ENCODE results near the gene DAAM1. TPM values are rescaled to one million over a fixed set of nuclear protein-coding genes. Genes with fewer than 3 reads are reported as not detected.

The DAAM1 gene
- total and polyA plus RNA-seq, 2 donors (not counting 1 experiment from before 2014, with no cell fraction given): 11.2 to 34.3 TPM

GRCh38 chr14:59199205-59199604 lies 10.7 kb downstream of the DAAM1 start:
- H3K27me3 ChIP-seq (replicated peaks in 1 of 4; ENCODE audit: control extremely low read depth in 1 of 4, control insufficient read depth in 3 of 4, insufficient read depth in 4 of 4, low read length in 3 of 4): no peaks in the 10 kb centered on the region
- no peaks in the 10 kb centered on the region for H3K36me3 ChIP-seq (replicated peaks in 1 of 2; ENCODE audit: control extremely low read depth in 1 of 2, control insufficient read depth in 1 of 2, extremely low read depth in 1 of 2, insufficient read depth in 2 of 2, low read length in 1 of 2)
- Mint-ChIP-seq H3K4me3 (no peak overlapping the region), H3K27me3 (no peaks in the 10 kb centered on the region), H3K27ac (no peak overlapping the region), H3K9me3 (ENCODE audit: insufficient read depth) (no peaks in the 10 kb centered on the region), H3K4me1 (peaks cover 7% of the 10 kb centered on the region)
- H3K4me1 ChIP-seq (ENCODE audit: control insufficient read depth in 2 of 2, insufficient read depth in 2 of 2, low read length in 2 of 2): no peaks in the 10 kb centered on the region
- CTCF ChIA-PET: no interaction called here
- no peak overlapping the region for H3K4me3 ChIP-seq (ENCODE audit: control extremely low read depth in 1 of 5, extremely low read depth in 1 of 5, insufficient read depth in 1 of 5, low read depth in 2 of 5, low read length in 4 of 5)
- TF ChIP-seq EZH2 (IDR thresholded peaks at IDR 0.05; ENCODE audit: borderline replicate concordance, insufficient read depth, low read depth, low read length, poor library complexity, severe bottlenecking): no peak
- TF ChIP-seq, protein P1, sequence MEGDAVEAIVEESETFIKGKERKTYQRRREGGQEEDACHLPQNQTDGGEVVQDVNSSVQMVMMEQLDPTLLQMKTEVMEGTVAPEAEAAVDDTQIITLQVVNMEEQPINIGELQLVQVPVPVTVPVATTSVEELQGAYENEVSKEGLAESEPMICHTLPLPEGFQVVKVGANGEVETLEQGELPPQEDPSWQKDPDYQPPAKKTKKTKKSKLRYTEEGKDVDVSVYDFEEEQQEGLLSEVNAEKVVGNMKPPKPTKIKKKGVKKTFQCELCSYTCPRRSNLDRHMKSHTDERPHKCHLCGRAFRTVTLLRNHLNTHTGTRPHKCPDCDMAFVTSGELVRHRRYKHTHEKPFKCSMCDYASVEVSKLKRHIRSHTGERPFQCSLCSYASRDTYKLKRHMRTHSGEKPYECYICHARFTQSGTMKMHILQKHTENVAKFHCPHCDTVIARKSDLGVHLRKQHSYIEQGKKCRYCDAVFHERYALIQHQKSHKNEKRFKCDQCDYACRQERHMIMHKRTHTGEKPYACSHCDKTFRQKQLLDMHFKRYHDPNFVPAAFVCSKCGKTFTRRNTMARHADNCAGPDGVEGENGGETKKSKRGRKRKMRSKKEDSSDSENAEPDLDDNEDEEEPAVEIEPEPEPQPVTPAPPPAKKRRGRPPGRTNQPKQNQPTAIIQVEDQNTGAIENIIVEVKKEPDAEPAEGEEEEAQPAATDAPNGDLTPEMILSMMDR (IDR thresholded peaks at IDR 0.05): no peak
- POLR2A ChIA-PET: no interaction called here
- H3K4me2 ChIP-seq (replicated peaks; ENCODE audit: low read depth, low read length, poor library complexity, severe bottlenecking): no peak overlapping the region
- no peak overlapping the region for H3K27ac ChIP-seq (ENCODE audit: low read length in 2 of 2)
- H4K20me1 ChIP-seq (ENCODE audit: control insufficient read depth, insufficient read depth, low read length, poor library complexity, severe bottlenecking): peaks cover 13% of the 10 kb centered on the region
- DNase-seq: no peak
- peaks cover 87% of the 10 kb centered on the region for H3K79me2 ChIP-seq (ENCODE audit: control insufficient read depth, insufficient read depth, low read length)
- intact Hi-C loops (cut with micrococcal nuclease): no loop called here
- no peak overlapping the region for H3K9ac ChIP-seq (ENCODE audit: low read length)
- H3K9me3 ChIP-seq (ENCODE audit: control extremely low read depth in 1 of 3, control insufficient read depth in 2 of 3, insufficient read depth in 1 of 3, low read length in 2 of 3): no peaks in the 10 kb centered on the region
- ATAC-seq (ENCODE audit: low read depth): no peak
- 100% methylated on average over 4 of the region's 5 CpGs for WGBS (ENCODE audit: insufficient coverage)
- H2AFZ ChIP-seq (ENCODE audit: insufficient read depth, low read depth, low read length, poor library complexity, severe bottlenecking): no peak overlapping the region

DNA sequence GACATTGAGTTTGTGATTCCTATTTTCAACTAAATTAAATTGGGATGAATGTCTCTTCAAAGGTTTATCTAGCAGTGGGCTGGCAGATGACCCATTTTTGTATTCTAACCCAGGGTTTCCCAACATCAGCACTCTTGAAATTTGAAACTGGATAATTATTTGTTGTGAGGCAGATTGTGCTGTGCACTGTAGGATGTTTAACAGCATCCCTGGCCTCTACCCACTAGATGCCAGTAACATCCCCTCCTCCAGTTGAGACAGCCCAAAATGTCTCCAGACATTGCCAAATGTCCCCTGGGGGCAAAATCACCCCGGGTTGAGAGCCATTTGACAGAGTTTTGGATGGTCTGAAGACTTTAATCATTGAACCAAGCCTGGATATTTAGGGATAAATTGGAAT lies 11.1 kb downstream of the DAAM1 start:
- H3K9me3 ChIP-seq (ENCODE audit: control extremely low read depth in 1 of 3, control insufficient read depth in 2 of 3, insufficient read depth in 1 of 3, low read length in 2 of 3): no peaks in the 10 kb centered on the region
- H3K4me2 ChIP-seq (replicated peaks; ENCODE audit: low read depth, low read length, poor library complexity, severe bottlenecking): no peak overlapping the region
- no peaks in the 10 kb centered on the region for H3K36me3 ChIP-seq (replicated peaks in 1 of 2; ENCODE audit: control extremely low read depth in 1 of 2, control insufficient read depth in 1 of 2, extremely low read depth in 1 of 2, insufficient read depth in 2 of 2, low read length in 1 of 2)
- H3K79me2 ChIP-seq (ENCODE audit: control insufficient read depth, insufficient read depth, low read length): peaks cover 83% of the 10 kb centered on the region
- no peak overlapping the region for H3K9ac ChIP-seq (ENCODE audit: low read length)
- H3K27ac Mint-ChIP-seq: no peak overlapping the region
- no peak for ATAC-seq (ENCODE audit: low read depth)
- ChIA-PET CTCF (no interaction called here), POLR2A (no interaction called here)
- DNase-seq: no peak
- intact Hi-C loops (cut with micrococcal nuclease): no loop called here
- H3K9me3 Mint-ChIP-seq (ENCODE audit: insufficient read depth): no peaks in the 10 kb centered on the region
- WGBS (ENCODE audit: insufficient coverage): no CpG with 5 or more reads among the region's 1 CpG
- no peak overlapping the region for H3K4me3 ChIP-seq (ENCODE audit: control extremely low read depth in 1 of 5, extremely low read depth in 1 of 5, insufficient read depth in 1 of 5, low read depth in 2 of 5, low read length in 4 of 5)
- no peaks in the 10 kb centered on the region for H3K27me3 ChIP-seq (replicated peaks in 1 of 4; ENCODE audit: control extremely low read depth in 1 of 4, control insufficient read depth in 3 of 4, insufficient read depth in 4 of 4, low read length in 3 of 4)
- H3K4me3 Mint-ChIP-seq: no peak overlapping the region
- H3K4me1 Mint-ChIP-seq: peaks cover 10% of the 10 kb centered on the region
- TF ChIP-seq, protein P1 (IDR thresholded peaks at IDR 0.05): no peak
- no peak for TF ChIP-seq EZH2 (IDR thresholded peaks at IDR 0.05; ENCODE audit: borderline replicate concordance, insufficient read depth, low read depth, low read length, poor library complexity, severe bottlenecking)
- peaks cover 13% of the 10 kb centered on the region for H4K20me1 ChIP-seq (ENCODE audit: control insufficient read depth, insufficient read depth, low read length, poor library complexity, severe bottlenecking)
- H2AFZ ChIP-seq (ENCODE audit: insufficient read depth, low read depth, low read length, poor library complexity, severe bottlenecking): no peak overlapping the region
- H3K4me1 ChIP-seq (ENCODE audit: control insufficient read depth in 2 of 2, insufficient read depth in 2 of 2, low read length in 2 of 2): no peaks in the 10 kb centered on the region
- H3K27ac ChIP-seq (ENCODE audit: low read length in 2 of 2): no peak overlapping the region
- H3K27me3 Mint-ChIP-seq: no peaks in the 10 kb centered on the region
